ENCODE measurements around the gene TEX101.
"Not testable (repeated sequence)": the region's sequence is repeated elsewhere in the genome, so short reads cannot be mapped to it uniquely, and the experiment has no call there.

DNA sequence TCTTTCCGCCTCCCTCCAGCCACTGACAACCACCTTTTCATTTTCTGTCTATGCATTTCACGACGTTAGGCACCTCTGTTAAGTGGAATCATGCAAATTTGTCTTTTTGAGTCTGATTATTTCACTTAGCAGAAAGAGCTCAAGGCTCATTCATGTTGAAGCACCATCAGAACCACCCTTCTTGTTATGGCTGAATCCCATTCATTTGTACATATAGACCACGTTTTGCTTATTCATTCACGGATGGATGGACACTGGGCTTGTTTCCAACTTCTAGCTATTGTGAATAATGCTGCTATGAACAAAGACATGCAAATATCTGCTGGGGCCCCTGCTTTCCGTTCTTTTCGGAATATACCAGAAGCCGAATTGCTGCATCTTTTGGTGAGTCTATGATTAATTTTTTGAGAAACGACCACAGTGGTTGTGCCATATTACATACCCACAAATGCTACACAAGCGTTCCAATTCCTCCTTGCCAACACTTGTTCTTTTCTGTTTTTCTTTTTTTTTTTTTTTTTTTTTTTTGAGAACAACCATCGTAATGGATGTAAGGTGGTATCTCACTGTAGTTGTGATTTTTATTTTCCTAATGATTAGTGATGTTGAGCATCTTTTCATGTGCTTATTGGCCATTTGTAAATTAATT is 23.7 kb upstream of the TEX101 start:
- TF ChIP-seq, protein P1, sequence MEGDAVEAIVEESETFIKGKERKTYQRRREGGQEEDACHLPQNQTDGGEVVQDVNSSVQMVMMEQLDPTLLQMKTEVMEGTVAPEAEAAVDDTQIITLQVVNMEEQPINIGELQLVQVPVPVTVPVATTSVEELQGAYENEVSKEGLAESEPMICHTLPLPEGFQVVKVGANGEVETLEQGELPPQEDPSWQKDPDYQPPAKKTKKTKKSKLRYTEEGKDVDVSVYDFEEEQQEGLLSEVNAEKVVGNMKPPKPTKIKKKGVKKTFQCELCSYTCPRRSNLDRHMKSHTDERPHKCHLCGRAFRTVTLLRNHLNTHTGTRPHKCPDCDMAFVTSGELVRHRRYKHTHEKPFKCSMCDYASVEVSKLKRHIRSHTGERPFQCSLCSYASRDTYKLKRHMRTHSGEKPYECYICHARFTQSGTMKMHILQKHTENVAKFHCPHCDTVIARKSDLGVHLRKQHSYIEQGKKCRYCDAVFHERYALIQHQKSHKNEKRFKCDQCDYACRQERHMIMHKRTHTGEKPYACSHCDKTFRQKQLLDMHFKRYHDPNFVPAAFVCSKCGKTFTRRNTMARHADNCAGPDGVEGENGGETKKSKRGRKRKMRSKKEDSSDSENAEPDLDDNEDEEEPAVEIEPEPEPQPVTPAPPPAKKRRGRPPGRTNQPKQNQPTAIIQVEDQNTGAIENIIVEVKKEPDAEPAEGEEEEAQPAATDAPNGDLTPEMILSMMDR (IDR thresholded peaks at IDR 0.05 in 4 of 5, conservative IDR thresholded peaks at IDR 0.05 in 1 of 5) = not testable (repeated sequence)
- TF ChIP-seq POLR2A (IDR thresholded peaks at IDR 0.05) = not testable (repeated sequence)

Measured in gastrocnemius medialis (tissue), 4 donors.